Ramos (cell line): Measurements from ENCODE around the gene MORF4L1.
"Not testable (repeated sequence)": the region's sequence is repeated elsewhere in the genome, so short reads cannot be mapped to it uniquely, and the experiment has no call there.

Experiments
- in situ Hi-C: fragments of 300-500 bp; cut with MboI; formaldehyde crosslinking; loops from one replicate; pipeline ENCODE4 v1.14.3; 2022; ENCODE audit warnings: low sequenced_read_pairs; ENCODE audit not compliant: unreplicated experiment

The MORF4L1 gene, protein sequence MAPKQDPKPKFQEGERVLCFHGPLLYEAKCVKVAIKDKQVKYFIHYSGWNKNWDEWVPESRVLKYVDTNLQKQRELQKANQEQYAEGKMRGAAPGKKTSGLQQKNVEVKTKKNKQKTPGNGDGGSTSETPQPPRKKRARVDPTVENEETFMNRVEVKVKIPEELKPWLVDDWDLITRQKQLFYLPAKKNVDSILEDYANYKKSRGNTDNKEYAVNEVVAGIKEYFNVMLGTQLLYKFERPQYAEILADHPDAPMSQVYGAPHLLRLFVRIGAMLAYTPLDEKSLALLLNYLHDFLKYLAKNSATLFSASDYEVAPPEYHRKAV

DNA sequence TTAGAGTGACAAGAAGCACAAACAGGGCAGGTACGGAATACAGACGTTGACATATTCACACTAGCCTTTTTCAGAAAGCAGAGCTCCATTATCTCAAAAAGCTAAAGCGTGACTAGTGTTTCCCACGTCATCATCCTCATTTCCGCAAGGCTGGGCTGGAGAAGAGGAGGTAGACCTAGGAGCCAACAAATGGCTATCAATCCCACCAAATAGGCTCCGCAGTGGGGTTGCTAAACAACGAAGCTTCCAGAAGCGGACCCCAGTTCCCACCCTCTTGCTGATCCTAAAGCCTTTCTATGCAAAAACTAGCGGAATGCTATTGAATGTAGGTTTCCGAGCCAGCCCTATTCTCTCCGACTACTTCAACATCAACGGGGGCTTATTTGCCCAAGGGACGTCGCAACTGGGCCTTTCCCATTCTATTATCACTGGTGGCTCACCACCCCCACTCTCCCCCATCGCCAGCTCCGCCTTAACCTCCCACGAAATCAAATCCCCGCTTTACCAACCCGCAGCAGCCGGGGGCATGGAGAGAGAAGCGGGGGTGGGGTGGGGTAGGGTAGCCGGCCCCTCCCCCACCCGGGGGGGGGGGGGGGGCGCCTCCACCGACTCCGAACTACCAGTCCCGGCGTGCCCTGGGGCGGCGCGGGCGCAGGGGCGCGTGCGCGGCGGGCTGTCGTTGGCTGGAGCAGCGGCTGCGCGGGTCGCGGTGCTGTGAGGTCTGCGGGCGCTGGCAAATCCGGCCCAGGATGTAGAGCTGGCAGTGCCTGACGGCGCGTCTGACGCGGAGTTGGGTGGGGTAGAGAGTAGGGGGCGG is at the start of gene MORF4L1:
TSS of gene MORF4L1 (plus strand) at position 736 of the 817 bp plus-strand sequence. CDS start 128 bp downstream, outside the sequence.
- in situ Hi-C loops = no loop called here

DNA sequence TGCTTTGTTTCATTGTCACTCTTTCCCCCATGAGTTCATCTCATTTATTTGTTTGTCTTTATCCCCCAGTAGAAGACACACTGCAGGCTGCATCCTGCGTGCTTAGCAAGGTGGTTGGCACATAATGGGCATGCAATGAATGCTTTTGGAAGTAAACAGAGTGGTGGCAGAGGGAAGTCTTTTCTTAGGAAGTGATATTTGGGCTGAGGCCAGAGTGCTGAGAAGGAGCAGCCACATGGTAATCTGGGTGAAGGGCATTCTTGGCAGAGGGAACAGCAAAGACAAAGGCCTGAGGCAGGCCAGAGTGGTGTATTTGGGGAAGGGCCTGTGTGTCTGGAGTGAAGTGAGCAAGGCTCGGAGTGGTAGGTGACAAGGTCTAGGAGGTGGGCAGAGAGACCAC is 43.8 kb upstream of the MORF4L1 start:
- in situ Hi-C loops = no loop called here

DNA sequence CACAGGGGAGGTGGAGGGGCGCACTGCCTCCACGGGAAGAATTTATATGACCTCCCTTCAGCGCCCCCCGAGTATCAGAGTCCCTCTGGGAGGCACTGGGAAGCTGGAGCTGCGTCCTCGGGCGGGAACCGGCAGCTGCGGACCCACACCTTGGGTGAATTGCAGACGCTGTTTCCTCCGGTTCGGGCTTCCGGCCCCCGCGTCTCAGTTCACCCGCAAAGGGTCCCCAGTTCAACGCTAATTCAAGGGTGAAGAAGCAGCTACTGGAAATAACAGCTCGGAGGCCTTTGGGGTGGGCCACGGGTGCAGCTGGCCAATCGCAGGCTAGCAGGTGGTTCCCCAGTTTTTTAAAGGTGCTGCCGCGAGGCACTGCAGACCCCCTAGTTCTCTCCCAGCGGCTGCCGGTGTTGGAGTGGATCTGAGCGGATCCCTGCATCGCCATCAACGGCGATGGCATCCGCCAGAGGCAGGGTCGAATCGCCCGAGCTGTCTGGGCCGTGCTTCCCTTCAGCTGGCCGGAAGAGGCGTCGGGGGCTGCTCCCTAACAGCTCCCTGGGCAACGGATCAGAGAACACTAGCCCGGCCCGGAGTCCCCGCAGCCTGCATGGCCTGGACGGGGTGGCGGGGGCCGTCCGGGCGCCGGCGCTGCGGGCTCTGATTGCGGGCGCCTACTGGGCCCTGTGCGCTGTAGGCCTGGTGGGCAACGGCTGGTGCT is 42.0 kb upstream of the MORF4L1 start:
- in situ Hi-C loops = no loop called here

DNA sequence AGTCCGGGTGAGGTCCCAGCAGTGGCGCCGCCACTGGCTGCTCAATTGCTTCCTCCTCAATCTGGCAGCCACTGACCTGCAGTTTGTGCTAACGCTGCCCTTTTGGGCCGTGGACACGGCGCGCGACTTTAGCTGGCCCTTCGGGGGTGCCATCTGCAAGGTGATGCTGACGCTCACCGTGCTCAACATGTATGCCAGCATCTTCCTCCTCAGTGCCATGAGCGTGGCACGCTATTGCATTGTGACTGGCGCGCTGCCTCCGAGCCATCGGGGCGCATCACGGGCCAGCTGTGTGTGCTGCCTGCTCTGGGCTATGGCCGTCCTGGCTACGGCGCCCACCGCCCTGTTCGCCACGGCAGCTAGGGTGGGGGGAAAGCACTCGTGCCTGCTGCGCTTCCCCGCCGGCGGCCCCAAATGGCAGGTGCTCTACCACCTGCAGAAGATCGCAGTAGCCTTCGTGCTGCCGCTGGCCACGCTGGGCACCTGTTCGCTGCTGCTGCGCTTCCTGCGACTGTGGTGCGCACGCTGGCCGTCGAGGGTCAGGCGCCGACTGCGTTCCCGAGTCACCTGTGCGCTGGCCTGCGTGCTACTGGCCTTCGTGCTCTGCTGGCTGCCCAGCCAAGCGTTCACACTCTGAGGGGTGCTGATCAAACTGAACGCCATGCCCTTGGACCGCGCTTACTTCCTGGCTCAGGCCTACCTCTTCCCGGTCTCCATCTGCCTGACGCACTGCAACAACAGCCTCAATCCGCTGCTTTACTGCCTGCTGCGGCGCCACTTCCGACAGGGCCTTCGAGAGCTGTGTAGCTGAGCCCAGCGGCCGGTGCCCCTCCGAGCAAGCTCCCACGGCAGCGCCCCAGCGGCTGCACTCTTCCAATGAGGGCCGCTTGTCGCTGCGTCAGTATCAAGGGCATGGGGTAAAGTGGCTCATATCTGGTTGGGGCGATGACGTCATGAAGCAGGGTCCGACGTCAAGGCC is 41.2 kb upstream of the MORF4L1 start:
- in situ Hi-C loops = no loop called here

DNA sequence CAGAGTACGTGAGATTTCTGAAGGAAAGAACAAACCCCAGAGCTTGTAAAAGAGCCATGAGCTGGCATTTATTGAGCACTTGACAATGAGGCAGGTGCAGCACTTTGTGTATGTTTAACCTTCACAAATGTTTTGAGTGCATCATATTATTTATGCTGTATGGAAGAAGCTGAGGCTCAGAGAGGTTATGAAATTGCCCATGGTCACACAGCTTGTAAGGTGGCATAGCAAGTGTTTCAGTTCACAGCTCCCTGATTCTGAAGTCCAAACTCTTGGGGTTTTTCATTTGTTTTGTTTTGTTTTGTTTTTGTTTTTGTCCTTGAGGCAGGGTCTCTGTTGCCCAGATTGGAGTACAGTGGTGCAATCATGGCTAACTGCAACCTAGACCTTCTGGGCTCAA is 36.4 kb upstream of the MORF4L1 start:
- in situ Hi-C loops = no loop called here

DNA sequence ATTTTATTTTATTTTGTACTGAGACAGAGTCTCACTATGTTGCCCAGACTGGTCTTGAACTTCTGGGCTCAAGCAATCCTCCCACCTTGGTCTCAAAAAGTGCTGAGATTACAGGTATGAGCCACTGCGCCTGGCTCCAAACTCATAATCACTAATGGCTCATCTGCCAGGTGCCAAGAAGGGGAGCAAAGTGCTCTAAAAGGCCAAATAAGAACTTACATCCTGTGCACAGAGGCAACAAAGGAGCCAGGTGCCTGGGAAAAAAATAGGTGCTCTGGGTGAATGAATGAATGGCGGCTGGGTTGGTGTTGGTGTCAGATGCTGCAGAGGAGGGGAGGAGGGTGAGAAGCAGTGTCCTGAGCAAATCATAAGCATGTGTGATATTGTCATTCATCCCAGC is 35.6 kb upstream of the MORF4L1 start:
- in situ Hi-C loops = no loop called here

DNA sequence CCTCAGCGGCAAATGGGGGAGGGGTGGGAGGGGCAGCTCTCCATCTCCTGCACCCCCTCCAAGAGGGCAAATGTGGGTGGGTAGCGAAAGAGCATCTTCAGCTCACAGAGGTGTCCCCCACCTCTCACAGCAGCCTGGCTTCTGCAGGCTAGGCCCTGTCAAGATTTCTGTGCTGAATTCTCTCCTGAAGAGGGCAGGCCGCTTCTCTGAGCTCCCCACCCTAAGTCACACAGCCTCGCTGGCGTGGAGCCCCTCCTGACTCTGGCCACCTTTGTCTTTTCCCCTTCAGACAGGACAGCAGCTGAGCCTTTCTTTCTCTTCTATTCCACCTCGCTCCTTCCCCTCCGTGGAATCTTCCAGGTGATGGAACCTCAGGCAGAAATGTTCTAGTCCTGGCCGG is 35.1 kb upstream of the MORF4L1 start:
- in situ Hi-C loops = no loop called here

DNA sequence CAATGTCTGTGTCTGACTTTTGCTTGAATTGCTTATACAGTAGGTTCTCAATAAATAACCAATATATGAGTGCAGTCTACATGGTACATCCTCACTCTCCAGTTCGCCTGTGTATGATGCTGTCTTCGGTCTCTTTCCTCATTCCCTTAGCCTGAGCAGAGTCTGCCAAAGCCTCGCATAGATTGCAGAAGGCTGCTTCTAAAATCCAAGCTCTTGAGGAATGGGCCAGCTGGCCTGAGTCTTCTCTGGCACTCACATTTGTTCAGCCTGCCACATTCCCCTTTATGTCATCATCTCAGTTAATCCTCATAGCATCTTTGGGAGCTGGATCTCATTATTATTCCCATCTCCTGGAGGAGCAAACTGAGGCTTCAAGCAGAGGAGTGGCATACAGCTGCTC is 34.2 kb upstream of the MORF4L1 start:
- in situ Hi-C loops = no loop called here

DNA sequence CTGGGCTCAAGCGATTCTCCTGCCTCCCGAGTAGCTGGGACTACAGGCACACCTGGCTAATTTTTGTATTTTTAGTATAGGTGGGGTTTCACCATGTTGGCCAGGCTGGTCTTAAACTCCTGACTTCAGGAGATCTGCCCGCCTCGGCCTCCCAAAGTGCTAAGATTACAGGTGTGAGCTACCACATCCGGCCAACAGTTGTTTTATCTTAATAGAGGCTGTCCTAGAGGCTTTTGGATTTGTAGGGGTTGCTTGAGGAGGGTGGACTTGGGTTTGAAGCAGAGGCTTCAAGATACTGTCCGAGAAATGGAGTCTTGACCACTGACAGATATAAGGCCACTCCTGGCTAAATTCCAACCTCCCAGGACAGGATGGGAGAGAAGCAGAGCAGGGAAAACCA is 33.5 kb upstream of the MORF4L1 start:
- in situ Hi-C loops = not testable (repeated sequence)

DNA sequence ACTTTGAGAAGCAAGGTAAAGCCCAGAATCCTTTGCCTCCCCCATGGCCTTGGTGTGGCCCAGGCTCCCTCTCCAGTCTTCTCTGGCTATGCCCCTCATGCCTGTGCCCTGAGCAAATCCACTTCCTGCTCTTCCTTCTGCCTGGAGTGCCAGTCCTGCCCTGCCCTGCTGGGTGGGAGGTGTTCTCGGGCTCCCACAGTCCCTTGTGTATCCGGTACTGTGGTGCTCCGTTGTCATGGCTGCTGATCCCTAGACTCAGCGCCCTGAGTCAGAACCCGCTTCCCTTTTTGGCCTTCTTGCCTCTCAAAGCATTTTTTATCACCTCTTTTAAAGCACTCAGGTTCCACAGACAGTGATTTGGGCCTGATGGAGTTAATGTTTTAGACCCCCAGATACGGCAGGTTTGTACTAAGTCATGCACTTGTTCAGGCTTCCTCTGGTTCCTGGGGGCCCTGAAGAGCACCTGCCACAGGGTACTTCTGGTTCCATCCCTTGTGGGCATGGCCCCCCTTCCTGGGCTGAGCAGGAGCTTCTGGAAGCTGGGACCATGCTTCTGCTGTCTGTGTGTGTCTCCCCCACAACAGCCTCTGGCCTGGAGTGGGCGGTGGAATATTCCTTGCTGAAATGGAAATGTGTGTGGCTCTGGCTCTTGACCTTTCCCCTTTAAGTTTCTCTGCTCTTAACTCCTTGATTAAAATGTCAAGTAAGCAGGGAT is 31.9 kb upstream of the MORF4L1 start:
- in situ Hi-C loops = no loop called here

DNA sequence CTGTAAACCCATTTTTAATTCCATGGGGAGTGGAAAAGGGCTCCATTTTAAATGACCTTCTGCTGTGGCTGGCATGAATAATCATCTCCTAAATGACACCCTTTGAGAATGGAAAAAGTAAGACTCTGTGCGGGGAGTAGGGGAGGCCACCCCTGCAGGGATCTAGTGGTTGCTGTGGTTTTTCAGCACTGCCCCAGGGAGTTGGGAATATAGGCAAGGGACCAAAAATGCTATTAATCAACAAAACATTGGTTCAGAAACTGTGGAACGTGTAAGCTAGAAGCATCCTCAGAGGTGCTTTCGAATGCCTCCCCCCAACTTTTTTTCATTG is 31.3 kb upstream of the MORF4L1 start:
- in situ Hi-C loops = no loop called here

DNA sequence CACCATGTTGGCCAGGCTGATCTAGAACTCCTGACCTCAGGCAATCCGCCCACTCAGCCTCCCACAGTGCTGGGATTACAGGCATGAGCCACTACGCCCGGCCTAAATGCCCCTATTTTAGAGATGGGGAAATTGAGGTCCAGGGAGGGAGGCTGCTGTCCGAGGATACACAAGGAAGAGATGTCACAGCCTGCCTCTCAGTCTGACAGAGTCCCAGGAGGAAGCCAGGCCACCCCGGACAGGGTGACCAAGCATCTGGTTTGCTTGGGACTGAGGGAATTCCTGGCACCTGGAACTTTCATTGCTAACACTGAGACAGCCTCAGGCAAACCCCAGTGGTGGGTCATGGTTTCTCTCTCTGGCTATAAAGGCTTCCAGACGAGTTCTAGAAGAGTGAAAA is 30.8 kb upstream of the MORF4L1 start:
- in situ Hi-C loops = no loop called here

DNA sequence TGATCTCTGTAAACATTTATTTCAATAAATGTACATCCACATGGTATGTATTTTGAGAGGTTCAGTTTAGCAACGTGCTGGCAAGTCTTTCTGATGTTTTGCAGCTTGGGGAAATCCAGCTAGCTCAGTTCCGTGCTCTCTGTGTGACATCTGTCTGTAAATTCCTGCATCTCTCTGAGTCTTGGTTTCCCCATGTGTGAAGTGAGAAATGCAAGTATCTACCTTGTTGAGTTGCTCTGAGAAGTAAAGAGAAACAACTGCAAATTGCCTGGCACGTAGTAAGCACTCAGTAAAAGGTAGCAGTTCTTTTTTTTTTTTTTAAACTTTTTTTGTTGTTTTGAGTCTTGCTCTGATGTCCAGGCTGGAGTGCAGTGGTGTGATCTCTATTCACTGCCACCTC is 30.2 kb upstream of the MORF4L1 start:
- in situ Hi-C loops = no loop called here

DNA sequence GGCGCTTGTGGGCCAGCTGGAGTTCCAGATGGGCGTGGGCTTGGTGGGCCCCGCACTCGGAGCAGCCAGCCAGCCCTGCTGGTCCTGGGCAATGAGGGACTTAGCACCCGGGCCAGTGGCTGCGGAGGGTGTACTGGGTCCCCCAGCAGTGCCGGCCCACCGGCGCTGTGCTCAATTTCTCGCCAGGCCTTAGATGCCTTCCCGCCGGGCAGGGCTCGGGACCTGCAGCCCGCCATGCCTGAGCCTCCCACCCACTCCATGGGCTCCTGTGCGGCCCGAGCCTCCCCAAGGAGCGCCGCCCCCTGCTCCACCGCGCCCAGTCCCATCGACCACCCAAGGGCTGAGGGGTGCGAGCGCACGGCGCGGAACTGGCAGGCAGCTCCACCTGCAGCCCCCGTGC is 25.8 kb upstream of the MORF4L1 start:
- in situ Hi-C loops = not testable (repeated sequence)

DNA sequence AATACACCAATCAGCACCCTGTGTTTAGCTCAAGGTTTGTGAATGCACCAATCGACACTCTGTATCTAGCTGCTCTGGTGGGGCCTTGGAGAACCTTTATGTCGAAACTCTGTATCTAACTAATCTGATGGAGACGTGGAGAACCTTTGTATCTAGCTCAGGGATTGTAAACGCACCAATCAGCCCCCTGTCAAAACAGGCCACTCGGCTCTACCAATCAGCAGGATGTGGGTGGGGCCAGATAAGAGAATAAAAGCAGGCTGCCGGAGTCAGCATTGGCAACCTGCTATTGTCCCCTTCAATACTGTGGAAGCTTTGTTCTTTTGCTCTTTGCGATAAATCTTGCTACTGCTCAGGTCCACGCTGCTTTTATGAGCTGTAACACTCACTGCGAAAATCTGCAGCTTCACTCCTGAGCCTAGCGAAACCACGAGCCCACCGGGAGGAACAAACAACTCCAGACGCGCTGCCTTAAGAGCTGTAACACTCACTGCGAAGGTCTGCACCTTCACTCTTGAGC is 25.2 kb upstream of the MORF4L1 start:
- in situ Hi-C loops = not testable (repeated sequence)

DNA sequence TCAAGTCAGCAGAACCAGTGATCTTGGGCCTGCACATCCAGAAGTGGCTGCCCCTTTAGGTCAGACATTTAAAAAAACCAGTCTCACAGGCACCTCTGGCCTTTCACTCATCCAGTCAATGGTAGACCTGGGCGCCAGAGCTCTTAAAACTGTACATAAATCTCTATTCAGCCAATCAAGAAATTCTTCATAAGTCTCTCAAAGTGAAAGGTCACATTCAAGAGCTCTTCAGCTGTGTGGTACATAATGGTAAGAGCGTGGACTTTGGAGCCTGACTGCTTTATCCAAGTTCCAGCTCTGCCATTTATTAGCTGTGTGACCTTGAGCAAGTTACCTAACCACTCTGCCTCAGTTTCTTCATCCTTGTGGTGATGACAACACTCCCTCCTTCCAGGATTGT is 22.3 kb upstream of the MORF4L1 start:
- in situ Hi-C loops = no loop called here

DNA sequence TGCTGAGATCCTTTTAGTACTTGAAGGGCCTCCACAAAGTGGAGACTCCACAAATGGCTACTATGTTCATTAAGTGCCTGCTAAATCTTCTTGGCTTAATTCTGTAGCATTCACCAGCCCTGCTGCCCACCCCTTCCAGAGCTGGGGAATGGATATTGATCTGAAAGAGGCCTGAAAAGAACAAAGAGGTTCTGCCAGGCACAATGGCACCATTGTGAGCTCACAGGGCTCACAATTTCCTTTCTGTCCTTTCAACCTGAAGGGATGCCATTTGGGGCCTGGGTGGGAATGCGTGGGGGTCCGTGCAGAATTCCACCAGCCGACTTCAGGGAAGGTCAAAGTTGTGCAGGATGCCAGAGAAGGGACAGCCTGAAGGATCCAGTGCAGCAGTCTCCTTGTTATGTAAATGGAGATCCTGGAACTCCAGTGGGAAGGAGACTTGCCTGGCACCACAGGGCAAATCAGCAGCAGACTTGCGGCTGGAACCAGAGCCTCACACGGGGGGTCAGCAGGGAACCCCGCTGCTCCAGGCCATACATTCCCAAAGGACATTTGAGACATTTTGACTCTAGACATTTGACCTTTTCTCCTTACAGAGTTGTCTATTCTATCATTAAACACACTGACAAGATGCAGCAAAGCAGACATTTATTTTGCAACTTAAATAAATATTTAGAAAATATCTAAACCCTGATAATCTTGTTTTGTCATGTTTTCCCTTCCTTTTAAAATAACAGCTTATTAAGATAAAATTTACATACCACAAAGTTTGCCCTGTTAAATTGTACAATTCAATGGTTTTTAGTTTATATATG is 21.5 kb upstream of the MORF4L1 start:
- in situ Hi-C loops = no loop called here

DNA sequence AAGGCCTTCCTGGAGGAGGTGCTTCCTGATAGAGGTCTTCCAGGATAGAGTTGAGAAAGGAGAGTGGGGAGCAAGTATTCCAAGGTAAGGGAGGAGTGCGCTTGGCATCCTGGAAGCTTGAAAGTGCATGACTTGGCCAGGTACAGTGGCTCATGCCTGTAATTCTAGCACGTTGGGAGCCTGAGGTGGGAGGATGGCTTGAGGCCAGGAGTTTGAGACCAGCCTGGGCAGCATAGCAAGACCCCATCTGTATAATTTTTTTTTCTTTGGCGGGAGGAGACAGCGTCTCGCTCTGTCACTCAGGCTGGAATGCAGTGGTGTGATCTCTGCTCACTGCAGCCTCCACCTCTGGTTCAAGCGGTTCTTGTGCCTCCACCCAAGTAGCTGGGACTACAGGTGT is 19.2 kb upstream of the MORF4L1 start:
- in situ Hi-C loops = no loop called here
